CD4-positive, alpha-beta T cell (primary cell): ENCODE results near the gene PPP1R36. TPM values are rescaled to one million over a fixed set of nuclear protein-coding genes. Genes with fewer than 3 reads are reported as not detected.

Experiments used
- ATAC-seq: fragments of 200-7000 bp; cut with Tn5 transposase; one replicate; pipeline ENCODE4 v1.10.0; 2022; ENCODE audit warnings: mild to moderate bottlenecking; ENCODE audit not compliant: poor library complexity
- CTCF ChIA-PET: fragments of 350-600 bp; sonication (Branson Sonifier 250); formaldehyde crosslinking; loops from one replicate; lab custom pipeline; 2021; ENCODE audit warnings: antibody characterized with exemption, inconsistent platforms; lab: Charles Lee
- POLR2A ChIA-PET: fragments of 350-600 bp; sonication (Branson Sonifier 250); formaldehyde crosslinking; loops from one replicate; lab custom pipeline; 2021; ENCODE audit warnings: antibody characterized with exemption, inconsistent platforms; lab: Charles Lee
- DNase-seq, 14 experiments: peaks; one replicate each; pipeline ENCODE4 v3.0.0-alpha.2; 2013 to 2020; ENCODE audit warnings: mixed read lengths in 2 of 14
- H3K27ac ChIP-seq, 2 donors: one replicate each; pipeline versions ENCODE4 v1.5.1 to v1.7.0; 2013; ENCODE audit warnings: low read length in 2 of 2, low read depth in 1 of 2, mild to moderate bottlenecking in 1 of 2
- H3K27me3 ChIP-seq, 2 experiments: 1 replicate in 1 of 2; 2 replicates in 1 of 2; pipeline versions ENCODE4 v1.6.1 to v1.7.0; 2013; ENCODE audit warnings: low read length in 2 of 2, control low read depth in 1 of 2, mild to moderate bottlenecking in 1 of 2, moderate library complexity in 1 of 2; ENCODE audit not compliant: insufficient read depth in 2 of 2, control insufficient read depth in 1 of 2
- H3K36me3 ChIP-seq: one replicate; pipeline ENCODE4 v1.6.1; 2013; ENCODE audit warnings: low read length, control low read depth; ENCODE audit not compliant: insufficient read depth
- H3K4me1 ChIP-seq: one replicate; pipeline ENCODE4 v1.6.1; 2013; ENCODE audit warnings: low read length, control low read depth; ENCODE audit not compliant: insufficient read depth
- H3K4me3 ChIP-seq: one replicate; pipeline ENCODE4 v1.5.1; 2013; ENCODE audit warnings: mild to moderate bottlenecking, low read length, moderate library complexity
- H3K9me3 ChIP-seq, 2 experiments: 1 replicate in 1 of 2; 2 replicates in 1 of 2; pipeline versions ENCODE4 v1.6.1 to v1.7.0; 2013; ENCODE audit warnings: low read length in 2 of 2, mild to moderate bottlenecking in 2 of 2, control low read depth in 1 of 2, moderate library complexity in 1 of 2; ENCODE audit not compliant: control insufficient read depth in 1 of 2, insufficient read depth in 1 of 2
- H3K27ac Mint-ChIP-seq: one replicate; pipeline ENCODE4 v1.8.0; 2020; ENCODE audit warnings: mixed read lengths
- H3K27me3 Mint-ChIP-seq: one replicate; pipeline ENCODE4 v1.8.0; 2021; ENCODE audit warnings: mixed read lengths
- H3K36me3 Mint-ChIP-seq: one replicate; pipeline ENCODE4 v1.8.0; 2021; ENCODE audit warnings: low read depth, mixed read lengths
- H3K4me1 Mint-ChIP-seq: one replicate; pipeline ENCODE4 v1.8.0; 2021; ENCODE audit warnings: low read depth, mixed read lengths
- H3K4me3 Mint-ChIP-seq: one replicate; pipeline ENCODE4 v1.8.0; 2020; ENCODE audit warnings: mild to moderate bottlenecking, mixed read lengths
- H3K9me3 Mint-ChIP-seq: one replicate; pipeline ENCODE4 v1.8.0; 2020; ENCODE audit warnings: mixed read lengths
- CTCF ChIP-seq: fragments of 200-600 bp; IDR thresholded peaks from one replicate; pipeline ENCODE4 v1.8.0; 2022; ENCODE audit warnings: antibody characterized with exemption, mild to moderate bottlenecking
- intact Hi-C, 2 experiments: fragments of 100-400 bp; cut with DNase I in 1 of 2; cut with micrococcal nuclease in 1 of 2; formaldehyde crosslinking; loops; one replicate each; pipeline versions ENCODE4 v1.15.1 to v1.9.0; 2023 to 2025; cut with DNase I, micrococcal nuclease
- total RNA-seq, 174 experiments: library from RNA in 2 of 174; stranded (reverse) in 2 of 174; gene quantifications; one replicate each; pipeline ENCODE4 v1.2.3 and lab custom pipeline; 2021 to 2026

PPP1R36 gene
- total RNA-seq, 2 experiments from 2014 or later = not detected

- ATAC-seq (no peak), DNase-seq (no peak)
- Histone ChIP-seq H3K36me3 (no peaks in the 10 kb centered on the region), H3K4me3 (no peak overlapping the region), H3K27ac (no peak overlapping the region), H3K27me3 (peaks cover 0 to 9% of the 10 kb centered on the region in 2 experiments), H3K9me3 (no peaks in the 10 kb centered on the region), H3K4me1 (peaks cover 6% of the 10 kb centered on the region)
- Mint-ChIP-seq H3K27me3 (peaks cover 11% of the 10 kb centered on the region), H3K27ac (no peak overlapping the region), H3K4me1 (no peaks in the 10 kb centered on the region), H3K36me3 (no peaks in the 10 kb centered on the region), H3K9me3 (no peaks in the 10 kb centered on the region), H3K4me3 (no peak overlapping the region)
- intact Hi-C loops = no loop called here
- ChIA-PET POLR2A (no interaction called here), CTCF (no interaction called here)
- no peak for TF ChIP-seq CTCF
These were observed 84.8 kb downstream of the PPP1R36 start for GRCh38 chr14:64634558-64634957.

GRCh38 chr14:64636208-64636979 lies 86.6 kb downstream of the PPP1R36 start:
- no peak overlapping the region for H3K27ac ChIP-seq
- Mint-ChIP-seq H3K27ac (no peak overlapping the region), H3K36me3 (no peaks in the 10 kb centered on the region), H3K4me1 (no peaks in the 10 kb centered on the region), H3K9me3 (no peaks in the 10 kb centered on the region), H3K4me3 (no peak overlapping the region), H3K27me3 (peaks cover 11% of the 10 kb centered on the region)
- peaks cover 6% of the 10 kb centered on the region for H3K4me1 ChIP-seq
- H3K9me3 ChIP-seq = no peaks in the 10 kb centered on the region
- TF ChIP-seq CTCF = peak; percentile 92
- POLR2A ChIA-PET = interaction anchor here (1.3 to 2.6 kb wide), 2 partner anchors 95 to 131 kb away, joined by 3 to 9 read pairs; partner anchors contain the start of gene HSPA2
- CTCF ChIA-PET = interaction anchor here (0.7 to 2.2 kb wide), 5 partner anchors 11 to 298 kb away, joined by 3 to 11 read pairs (median 3); no protein-coding TSS in a partner anchor
- peaks cover 0 to 9% of the 10 kb centered on the region in 2 experiments for H3K27me3 ChIP-seq
- ATAC-seq (peak; percentile 95), DNase-seq (peak; percentile 44 to 83 (median 65))
- intact Hi-C loops = loop anchor here (1.0 to 5.0 kb wide), 5 partner anchors 96 to 292 kb away; partner anchors contain the start of gene HSPA2 (in 2 of the 2)
- no peaks in the 10 kb centered on the region for H3K36me3 ChIP-seq
- H3K4me3 ChIP-seq = no peak overlapping the region

- intact Hi-C loops = loop anchor here (1.0 to 5.0 kb wide), 5 partner anchors 96 to 293 kb away; partner anchors contain the start of gene HSPA2 (in 2 of the 2)
- H3K36me3 Mint-ChIP-seq = no peaks in the 10 kb centered on the region
- no peak overlapping the region for H3K27ac Mint-ChIP-seq
- DNase-seq (no peak), ATAC-seq (no peak)
- Histone ChIP-seq H3K27me3 (peaks cover 0 to 9% of the 10 kb centered on the region in 2 experiments), H3K4me1 (peaks cover 6% of the 10 kb centered on the region), H3K4me3 (no peak overlapping the region), H3K36me3 (no peaks in the 10 kb centered on the region), H3K27ac (no peak overlapping the region), H3K9me3 (no peaks in the 10 kb centered on the region)
- TF ChIP-seq CTCF = peak; percentile 47
- no peak overlapping the region for H3K4me3 Mint-ChIP-seq
- H3K4me1 Mint-ChIP-seq = no peaks in the 10 kb centered on the region
- POLR2A ChIA-PET = interaction anchor here (1.3 to 2.6 kb wide), 2 partner anchors 96 to 132 kb away, joined by 3 to 9 read pairs; partner anchors contain the start of gene HSPA2
- CTCF ChIA-PET = interaction anchor here (0.8 to 2.2 kb wide), 4 partner anchors 12 to 293 kb away, joined by 3 to 11 read pairs (median 3); no protein-coding TSS in a partner anchor
- H3K27me3 Mint-ChIP-seq = peaks cover 14% of the 10 kb centered on the region
- H3K9me3 Mint-ChIP-seq = no peaks in the 10 kb centered on the region
These were observed 87.2 kb downstream of the PPP1R36 start for GRCh38 chr14:64636980-64637429.
